ENCODE data around the gene SPATA20. TPM values are rescaled to one million over a fixed set of nuclear protein-coding genes. Genes with fewer than 3 reads are reported as not detected.

Gene SPATA20
- total RNA-seq, 2 experiments from 2014 or later: 10.2 to 10.3 TPM

DNA sequence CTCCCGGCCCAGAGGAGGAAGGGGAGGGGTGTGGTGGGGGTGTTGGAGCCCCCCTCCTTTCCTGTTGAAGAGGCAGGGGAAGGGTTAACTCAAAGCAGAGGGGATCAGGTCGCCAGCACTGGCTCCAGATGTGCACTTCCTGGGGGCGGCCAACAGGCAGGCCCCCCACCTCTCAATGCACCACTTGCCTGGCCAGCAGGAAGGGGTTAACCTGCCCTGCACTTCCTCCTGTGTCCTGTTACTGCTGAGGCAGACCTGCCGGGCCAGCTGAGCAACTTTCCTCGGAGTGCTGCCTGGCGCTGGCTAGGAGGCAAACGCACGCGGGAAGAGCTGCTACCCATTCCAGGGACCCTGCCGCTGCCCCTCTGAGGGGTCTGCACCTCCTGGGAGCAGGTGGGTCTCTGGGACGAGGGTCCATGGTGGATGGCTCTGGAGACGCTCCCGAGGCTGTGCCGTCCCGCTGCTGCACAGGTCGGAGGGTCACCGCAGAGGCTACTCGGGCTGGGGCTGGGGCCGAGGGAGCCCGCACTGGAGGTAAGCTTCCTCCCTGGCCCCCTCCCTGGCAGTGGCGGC lies 14.4 kb upstream of the SPATA20 start, which contains the start of gene EPN3:
EPN3 (plus strand) TSS at position 284 of the 573 bp plus-strand sequence. CDS start 3,822 bp downstream, outside the sequence.
- Mint-ChIP-seq H3K36me3 (ENCODE audit: low read depth) (no peaks in the 10 kb centered on the region), H3K27ac (no peak within 1 kb of the TSS), H3K27me3 (peaks cover 81% of the 10 kb centered on the region), H3K4me1 (ENCODE audit: low read depth) (peaks cover 9% of the 10 kb centered on the region), H3K4me3 (no peak within 1 kb of the TSS), H3K9me3 (no peaks in the 10 kb centered on the region)
- DNase-seq (no peak), ATAC-seq (ENCODE audit: poor library complexity) (peak; percentile 24)
- Histone ChIP-seq H3K27ac (ENCODE audit: low read depth in 1 of 2, low read length in 2 of 2) (no peak within 1 kb of the TSS), H3K9me3 (ENCODE audit: control insufficient read depth in 1 of 2, insufficient read depth in 1 of 2, low read length in 2 of 2) (peaks cover 0 to 8% of the 10 kb centered on the region in 2 experiments), H3K4me3 (ENCODE audit: low read length) (no peak within 1 kb of the TSS), H3K4me1 (ENCODE audit: insufficient read depth, low read length) (peaks cover 20% of the 10 kb centered on the region), H3K36me3 (ENCODE audit: insufficient read depth, low read length) (no peaks in the 10 kb centered on the region), H3K27me3 (ENCODE audit: control insufficient read depth in 1 of 2, insufficient read depth in 2 of 2, low read length in 2 of 2) (peaks cover 41 to 42% of the 10 kb centered on the region in 2 experiments)
- ChIA-PET POLR2A (interaction anchor here (0.9 kb wide), 1 partner anchor 9 kb away, joined by 3 read pairs; no protein-coding TSS in a partner anchor), CTCF (interaction anchor here (1.0 kb wide), 1 partner anchor 27 kb away, joined by 3 read pairs; no protein-coding TSS in a partner anchor)
- TF ChIP-seq CTCF (IDR thresholded peaks at IDR 0.05): no peak
- intact Hi-C loops (cut with DNase I, micrococcal nuclease): no loop called here

DNA sequence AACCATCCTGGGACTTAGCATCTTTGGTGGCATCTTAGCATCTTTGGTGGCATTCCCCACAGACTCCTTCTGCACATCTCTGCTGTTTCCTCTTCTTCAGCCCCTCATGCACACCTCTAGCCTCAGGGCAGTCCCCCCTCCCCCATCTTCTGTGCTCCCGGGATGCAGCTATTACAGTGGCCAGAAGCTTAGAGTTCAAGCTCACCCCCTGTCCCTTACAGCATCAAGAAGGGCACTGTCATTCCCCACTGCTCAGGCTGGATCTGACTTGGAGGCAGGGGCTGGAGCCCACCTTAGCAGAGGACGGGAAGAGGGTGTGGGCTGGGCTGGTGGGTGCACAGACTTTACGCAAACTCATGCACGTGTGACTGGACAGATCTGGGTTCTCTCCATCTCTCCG lies 13.8 kb upstream of the SPATA20 start:
- Histone ChIP-seq H3K27ac (ENCODE audit: low read depth in 1 of 2, low read length in 2 of 2) (no peak overlapping the region), H3K4me1 (ENCODE audit: insufficient read depth, low read length) (peaks cover 20% of the 10 kb centered on the region), H3K4me3 (ENCODE audit: low read length) (no peak overlapping the region), H3K9me3 (ENCODE audit: control insufficient read depth in 1 of 2, insufficient read depth in 1 of 2, low read length in 2 of 2) (peaks cover 0 to 8% of the 10 kb centered on the region in 2 experiments), H3K36me3 (ENCODE audit: insufficient read depth, low read length) (no peaks in the 10 kb centered on the region), H3K27me3 (ENCODE audit: control insufficient read depth in 1 of 2, insufficient read depth in 2 of 2, low read length in 2 of 2) (peaks cover 41 to 42% of the 10 kb centered on the region in 2 experiments)
- ATAC-seq (ENCODE audit: poor library complexity) (no peak), DNase-seq (no peak)
- Mint-ChIP-seq H3K27ac (no peak overlapping the region), H3K9me3 (no peaks in the 10 kb centered on the region), H3K4me3 (no peak overlapping the region), H3K36me3 (ENCODE audit: low read depth) (no peaks in the 10 kb centered on the region), H3K27me3 (peaks cover 80% of the 10 kb centered on the region), H3K4me1 (ENCODE audit: low read depth) (peaks cover 9% of the 10 kb centered on the region)
- ChIA-PET CTCF (interaction anchor here (1.0 kb wide), 1 partner anchor 26 kb away, joined by 3 read pairs; no protein-coding TSS in a partner anchor), POLR2A (no interaction called here)
- intact Hi-C loops (cut with DNase I, micrococcal nuclease): no loop called here
- TF ChIP-seq CTCF (IDR thresholded peaks at IDR 0.05): no peak

- peaks cover 74% of the 10 kb centered on the region for H3K27me3 Mint-ChIP-seq
- ChIA-PET CTCF (no interaction called here), POLR2A (interaction anchor here (0.6 kb wide), 1 partner anchor 62 kb away, joined by 3 read pairs; no protein-coding TSS in a partner anchor)
- H3K27ac ChIP-seq (ENCODE audit: low read depth in 1 of 2, low read length in 2 of 2): no peak overlapping the region
- ATAC-seq (ENCODE audit: poor library complexity) (no peak), DNase-seq (no peak)
- H3K9me3 ChIP-seq (ENCODE audit: control insufficient read depth in 1 of 2, insufficient read depth in 1 of 2, low read length in 2 of 2): peaks cover 0 to 8% of the 10 kb centered on the region in 2 experiments
- H3K27me3 ChIP-seq (ENCODE audit: control insufficient read depth in 1 of 2, insufficient read depth in 2 of 2, low read length in 2 of 2): peaks cover 41 to 42% of the 10 kb centered on the region in 2 experiments
- H3K4me1 ChIP-seq (ENCODE audit: insufficient read depth, low read length): peaks cover 20% of the 10 kb centered on the region
- no peaks in the 10 kb centered on the region for H3K36me3 Mint-ChIP-seq (ENCODE audit: low read depth)
- no peak overlapping the region for H3K27ac Mint-ChIP-seq
- no peak overlapping the region for H3K4me3 ChIP-seq (ENCODE audit: low read length)
- no peak overlapping the region for H3K4me3 Mint-ChIP-seq
- intact Hi-C loops (cut with DNase I, micrococcal nuclease): no loop called here
- no peak for TF ChIP-seq CTCF (IDR thresholded peaks at IDR 0.05)
- peaks cover 9% of the 10 kb centered on the region for H3K4me1 Mint-ChIP-seq (ENCODE audit: low read depth)
- H3K9me3 Mint-ChIP-seq: no peaks in the 10 kb centered on the region
- no peaks in the 10 kb centered on the region for H3K36me3 ChIP-seq (ENCODE audit: insufficient read depth, low read length)
Measured at GRCh38 chr17:50533720-50534148, 13.2 kb upstream of the SPATA20 start.
